ENCODE data around the gene UGT1A6.
"Not testable (repeated sequence)": the region's sequence is repeated elsewhere in the genome, so short reads cannot be mapped to it uniquely, and the experiment has no call there.

The UGT1A6 gene

GRCh38 chr2:233736868-233737653 lies 44.4 kb downstream of the UGT1A6 start:
- DNase-seq, result not testable (repeated sequence)

- DNase-seq, result no peak
Observed at GRCh38 chr2:233740870-233741269, 48.2 kb downstream of the UGT1A6 start.

- no peak for DNase-seq
Observed at GRCh38 chr2:233743464-233744259, 51.0 kb downstream of the UGT1A6 start.

DNA sequence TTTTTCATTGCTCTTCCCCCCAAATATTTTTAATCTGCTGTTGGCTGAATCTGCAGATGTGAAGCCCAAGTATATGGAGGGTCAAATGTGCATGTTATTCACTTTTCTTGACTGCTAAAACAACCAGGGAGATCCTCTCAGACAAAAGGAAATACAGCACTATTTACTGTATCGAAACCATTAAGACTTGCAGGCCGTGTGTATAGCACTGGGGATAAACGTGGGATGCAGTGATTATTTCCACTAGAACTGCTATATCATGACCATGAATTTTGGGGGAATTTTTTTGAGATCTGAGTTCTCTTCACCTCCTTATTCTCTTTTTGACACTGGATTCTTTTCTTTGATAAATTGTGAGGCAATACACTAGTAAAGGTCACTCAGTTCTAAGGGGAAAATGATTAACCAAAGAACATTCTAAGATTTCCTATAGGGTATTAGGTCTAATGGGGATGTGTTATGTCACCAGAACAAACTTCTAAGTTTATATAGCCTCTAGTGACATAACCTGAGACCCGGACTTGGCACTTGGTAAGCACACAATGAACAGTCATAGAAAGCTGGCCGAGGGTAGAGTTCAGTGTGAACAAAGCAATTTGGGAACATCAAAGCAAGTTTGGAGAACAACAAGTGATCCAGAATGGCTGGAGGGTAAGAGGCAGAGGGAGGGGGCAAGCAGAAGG lies 52.5 kb downstream of the UGT1A6 start:
- DNase-seq, result no peak

GRCh38 chr2:233745838-233746237 lies 53.1 kb downstream of the UGT1A6 start:
- not testable (repeated sequence) for DNase-seq

GRCh38 chr2:233746475-233747282 lies 54.0 kb downstream of the UGT1A6 start:
- no peak for DNase-seq

DNA sequence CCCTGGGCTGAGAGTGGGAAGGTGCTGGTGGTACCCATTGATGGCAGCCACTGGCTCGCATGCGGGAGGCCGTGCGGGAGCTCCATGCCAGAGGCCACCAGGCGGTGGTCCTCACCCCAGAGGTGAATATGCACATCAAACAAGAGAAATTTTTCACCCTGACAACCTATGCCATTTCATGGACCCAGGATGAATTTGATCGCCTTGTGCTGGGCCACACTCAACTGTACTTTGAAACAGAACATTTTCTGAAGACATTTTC lies 54.5 kb downstream of the UGT1A6 start:
- no peak for DNase-seq

DNA sequence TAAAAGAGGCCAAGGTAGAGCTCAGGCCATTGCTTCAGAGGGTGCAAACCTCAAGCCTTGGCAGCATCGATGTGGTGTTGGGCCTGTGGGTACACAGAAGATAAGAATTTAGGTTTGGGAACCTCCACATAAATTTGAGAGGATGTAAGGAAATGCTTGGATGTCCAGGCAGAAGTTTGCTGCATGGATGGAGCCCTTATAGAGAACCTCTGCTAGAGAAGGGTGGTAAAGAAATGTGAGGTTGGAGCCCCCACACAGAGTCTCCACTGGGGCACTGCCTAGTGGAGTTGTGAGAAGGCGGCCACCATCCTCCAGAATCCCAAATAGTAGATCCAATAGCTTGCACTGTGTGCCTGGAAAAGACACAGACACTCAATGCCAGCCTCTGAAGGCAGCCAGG lies 58.0 kb downstream of the UGT1A6 start:
- not testable (repeated sequence) for DNase-seq

- DNase-seq, result not testable (repeated sequence)
Observed at GRCh38 chr2:233751212-233752009, 58.7 kb downstream of the UGT1A6 start.

GRCh38 chr2:233754872-233755611 lies 62.4 kb downstream of the UGT1A6 start:
- DNase-seq, result no peak

- no peak for DNase-seq
Observed at GRCh38 chr2:233756429-233757081, 63.9 kb downstream of the UGT1A6 start.

GRCh38 chr2:233758141-233758540 lies 65.5 kb downstream of the UGT1A6 start:
- no peak for DNase-seq

- no peak for DNase-seq
Observed at GRCh38 chr2:233758849-233759248, 66.2 kb downstream of the UGT1A6 start.

GRCh38 chr2:233760043-233760442 lies 67.4 kb downstream of the UGT1A6 start, which contains the start of gene UGT1A1:
Gene UGT1A1 (plus strand): TSS chr2:233760270. CDS start chr2:233760288, 18 bp downstream.
- DNase-seq, result no peak

DNA sequence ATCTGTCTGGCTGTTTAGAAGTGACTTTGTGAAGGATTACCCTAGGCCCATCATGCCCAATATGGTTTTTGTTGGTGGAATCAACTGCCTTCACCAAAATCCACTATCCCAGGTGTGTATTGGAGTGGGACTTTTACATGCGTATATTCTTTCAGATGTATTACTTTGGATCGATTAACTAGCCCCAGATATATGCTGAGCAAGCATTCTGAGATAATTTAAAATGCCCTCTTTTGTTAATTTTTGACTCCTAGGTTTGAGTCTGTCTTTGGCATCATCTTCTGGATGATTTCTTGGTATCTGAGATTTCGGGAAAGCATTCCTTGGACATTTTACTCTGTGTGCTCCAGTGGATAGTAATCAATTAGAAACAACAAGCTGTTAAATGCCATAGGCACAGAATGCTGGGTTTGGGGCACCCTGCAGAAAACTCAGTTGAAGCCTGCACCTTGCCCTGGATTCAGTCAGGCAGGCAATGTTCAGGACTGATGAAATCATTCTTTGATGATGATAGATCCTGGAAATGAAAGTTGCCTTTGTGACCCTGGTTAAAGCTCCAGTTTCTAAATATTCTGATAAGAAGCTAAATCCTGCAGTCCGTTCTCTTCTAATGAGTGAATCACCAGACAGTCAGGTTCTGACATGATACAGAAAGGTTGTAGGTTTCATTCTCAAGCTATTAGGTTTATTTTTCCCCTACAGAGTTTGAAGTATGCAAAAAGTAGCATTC lies 68.5 kb downstream of the UGT1A6 start:
- DNase-seq, result no peak

DNA sequence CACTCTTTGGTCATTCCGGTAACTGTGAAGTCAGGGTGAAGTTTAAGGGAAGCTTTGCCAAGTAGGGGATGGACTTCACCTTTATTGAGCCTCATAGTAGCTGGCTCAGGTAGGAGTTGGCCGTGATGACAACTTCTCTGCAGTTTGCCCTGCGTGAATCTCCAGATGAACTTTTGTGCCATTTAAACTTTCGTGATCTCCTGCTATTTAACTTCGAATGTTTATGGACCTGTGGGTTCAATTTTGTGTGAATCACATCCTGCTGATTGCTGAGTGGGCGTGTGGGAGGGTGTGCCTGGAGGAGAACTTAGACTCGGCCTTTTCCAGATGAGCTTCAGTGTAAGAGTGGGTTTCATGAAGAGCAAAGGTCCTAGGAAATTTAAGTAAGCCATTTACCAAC lies 71.6 kb downstream of the UGT1A6 start:
- DNase-seq, result no peak

DNA sequence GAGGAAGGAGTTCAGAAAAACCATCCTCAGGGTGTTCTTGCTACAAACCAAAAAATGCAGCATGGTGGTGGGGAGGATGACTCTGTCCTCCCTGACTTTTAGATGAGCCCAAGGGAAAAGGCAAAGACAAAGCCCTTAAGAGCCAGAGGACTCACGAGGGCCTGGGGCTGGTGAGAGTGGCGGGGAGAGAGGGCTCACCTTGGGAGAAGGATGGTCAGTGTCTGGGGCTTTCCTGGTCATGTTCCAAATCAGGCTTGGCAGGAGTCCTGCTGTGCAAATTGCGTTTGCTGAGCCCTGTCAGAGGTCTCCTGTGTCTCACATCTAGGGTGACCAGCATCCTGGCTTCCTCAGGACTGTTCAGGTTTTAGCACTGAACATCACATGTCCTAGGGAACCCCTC lies 72.1 kb downstream of the UGT1A6 start:
- DNase-seq, result no peak

DNA sequence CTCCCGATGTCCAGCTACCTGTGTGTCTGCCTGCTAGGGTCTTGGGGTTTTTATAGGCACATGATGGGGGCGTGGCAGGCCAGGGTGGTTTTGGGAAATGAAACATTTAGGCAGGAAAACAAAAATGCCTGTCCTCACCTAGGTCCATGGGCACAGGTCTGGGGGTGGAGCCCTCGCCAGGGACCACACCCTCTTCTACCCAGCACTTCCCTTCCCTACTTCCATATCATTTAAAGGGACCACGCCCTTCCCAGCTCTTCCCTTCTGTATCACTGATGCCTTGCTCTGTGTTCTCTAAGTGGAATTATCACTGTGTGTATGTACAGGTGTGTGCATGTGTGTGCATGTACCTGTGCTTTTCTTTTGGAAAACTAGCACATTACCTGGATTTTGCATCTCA lies 73.7 kb downstream of the UGT1A6 start:
- DNase-seq, result no peak

DNA sequence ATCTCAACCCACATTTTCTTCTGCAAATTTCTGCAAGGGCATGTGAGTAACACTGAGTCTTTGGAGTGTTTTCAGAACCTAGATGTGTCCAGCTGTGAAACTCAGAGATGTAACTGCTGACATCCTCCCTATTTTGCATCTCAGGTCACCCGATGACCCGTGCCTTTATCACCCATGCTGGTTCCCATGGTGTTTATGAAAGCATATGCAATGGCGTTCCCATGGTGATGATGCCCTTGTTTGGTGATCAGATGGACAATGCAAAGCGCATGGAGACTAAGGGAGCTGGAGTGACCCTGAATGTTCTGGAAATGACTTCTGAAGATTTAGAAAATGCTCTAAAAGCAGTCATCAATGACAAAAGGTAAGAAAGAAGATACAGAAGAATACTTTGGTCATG lies 75.4 kb downstream of the UGT1A6 start:
- no peak for DNase-seq

DNA sequence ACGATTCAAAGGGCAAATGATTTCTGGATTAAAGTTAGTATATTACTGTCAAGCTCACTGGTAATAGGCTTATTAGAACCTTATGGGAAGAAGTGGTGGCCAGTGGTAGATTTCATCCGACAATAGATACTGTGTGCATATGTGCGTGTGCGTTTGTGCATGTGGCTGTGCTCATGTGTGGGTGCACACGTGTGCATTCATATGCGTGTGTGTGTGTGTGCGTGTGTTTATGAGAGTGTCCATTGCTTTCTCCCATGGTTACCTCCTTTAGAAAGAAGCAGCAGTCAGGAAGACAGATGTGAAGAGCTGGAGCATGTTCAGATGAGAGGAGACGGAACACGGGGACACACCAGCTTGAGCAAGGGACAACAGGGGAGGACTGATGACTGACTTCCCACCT lies 76.6 kb downstream of the UGT1A6 start:
- DNase-seq, result no peak

All from hematopoietic multipotent progenitor cell treated with erythropoietin and hydrocortisone succinate and interleukin-3 and kit ligand, for 8 days (in vitro differentiated cells).